Right atrium auricular region (tissue), 2 donors: Measurements from ENCODE around the gene NLRC4. TPM values are rescaled to one million over a fixed set of nuclear protein-coding genes. Genes with fewer than 3 reads are reported as not detected.

Experiments used
- DNase-seq: peaks from one replicate; pipeline ENCODE4 v3.0.0-alpha.2; 2019; ENCODE audit warnings: low spot score
- H3K27ac ChIP-seq, 2 donors: fragments of 200-600 bp; sonication (generic); 1 replicate in 1 of 2; 2 replicates in 1 of 2; pipeline ENCODE4 v1.5.1; 2016 to 2019
- H3K27me3 ChIP-seq, 2 donors: fragments of 200-600 bp; sonication (generic); one replicate each; pipeline versions ENCODE4 v1.5.1 to v1.6.0; 2017 to 2019
- H3K36me3 ChIP-seq: fragments of 200-600 bp; sonication (generic); one replicate; pipeline ENCODE4 v1.5.1; 2016
- H3K4me1 ChIP-seq, 2 donors: fragments of 200-600 bp; sonication (generic); one replicate each; pipeline versions ENCODE4 v1.5.1 to v1.6.0; 2017 to 2019
- H3K4me3 ChIP-seq, 2 donors: fragments of 200-600 bp; sonication (generic); 1 replicate in 1 of 2; 2 replicates in 1 of 2; pipeline ENCODE4 v1.5.1; 2017 to 2019; ENCODE audit warnings: mild to moderate bottlenecking in 1 of 2, moderate library complexity in 1 of 2
- H3K9me3 ChIP-seq, 2 donors: fragments of 200-600 bp; sonication (generic); one replicate each; pipeline ENCODE4 v1.5.1; 2019
- CTCF ChIP-seq, 2 donors: fragments of 200-600 bp; sonication (generic); IDR thresholded peaks; one replicate each; pipeline ENCODE4 v1.5.1; 2019; ENCODE audit warnings: antibody characterized with exemption in 2 of 2
- total RNA-seq, 2 donors: library from RNA; depleted of rRNA; stranded (reverse); fragments of >200 nt; gene quantifications; one replicate each; pipeline ENCODE4 v1.1.0, GENCODE V29; 2016

NLRC4 gene
- total RNA-seq, 2 donors from 2014 or later: 0.15 to 1.3 TPM

DNA sequence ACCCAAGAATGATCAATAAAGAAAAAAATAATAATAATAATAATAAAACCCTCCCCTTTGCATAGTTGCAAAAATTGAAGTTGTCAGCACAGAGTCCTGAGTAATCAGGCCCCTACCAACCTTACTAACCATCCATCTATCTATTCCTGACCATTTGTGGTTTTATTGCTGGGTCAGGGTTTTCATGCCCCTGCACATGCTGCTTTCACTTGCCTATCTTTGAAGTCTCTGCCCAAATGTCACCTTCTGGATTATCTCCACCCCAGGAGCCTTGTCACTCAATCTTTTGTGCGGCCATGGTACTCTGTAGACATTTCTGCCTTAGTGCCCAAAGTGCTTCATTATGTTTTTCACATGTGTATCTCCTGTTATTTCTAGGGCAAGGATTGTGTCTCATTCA, 63.9 kb downstream of the NLRC4 start:
- H3K27ac ChIP-seq: no peak overlapping the region
- no peak overlapping the region for H3K4me3 ChIP-seq
- no peaks in the 10 kb centered on the region for H3K9me3 ChIP-seq
- no peaks in the 10 kb centered on the region for H3K27me3 ChIP-seq
- no peak for DNase-seq
- TF ChIP-seq CTCF (IDR thresholded peaks at IDR 0.05): no peak
- H3K4me1 ChIP-seq: no peaks in the 10 kb centered on the region
- H3K36me3 ChIP-seq: peaks cover 29% of the 10 kb centered on the region

DNA sequence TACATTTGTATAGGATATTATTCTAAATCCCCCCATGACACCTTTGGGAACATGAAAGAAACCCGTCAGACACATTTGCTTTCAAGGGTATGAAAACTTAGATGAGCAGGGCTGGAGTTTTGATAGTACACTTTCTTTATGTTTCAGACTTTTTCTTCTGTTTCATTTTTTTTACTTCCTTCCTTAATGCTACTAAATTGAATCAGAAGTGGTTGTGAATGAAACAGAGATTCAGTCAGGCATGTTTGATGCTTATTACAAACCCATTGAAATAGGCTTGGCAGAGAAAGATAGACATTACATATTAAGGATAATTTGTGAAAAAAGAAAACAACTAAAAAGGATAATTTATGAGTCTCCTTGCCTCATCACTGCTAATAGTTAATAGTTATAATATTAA, 72.3 kb downstream of the NLRC4 start:
- no peak overlapping the region for H3K4me3 ChIP-seq
- no peak for TF ChIP-seq CTCF (IDR thresholded peaks at IDR 0.05)

GRCh38 chr2:32189011-32189410, 75.7 kb downstream of the NLRC4 start:
- peaks cover 5% of the 10 kb centered on the region for H3K36me3 ChIP-seq
- no peaks in the 10 kb centered on the region for H3K9me3 ChIP-seq
- no peak overlapping the region for H3K27ac ChIP-seq
- no peak for TF ChIP-seq CTCF (IDR thresholded peaks at IDR 0.05)
- H3K4me3 ChIP-seq: no peak overlapping the region
- no peaks in the 10 kb centered on the region for H3K27me3 ChIP-seq
- H3K4me1 ChIP-seq: no peaks in the 10 kb centered on the region
- DNase-seq: no peak

More for the DNA sequence above, 72.3 kb downstream of the NLRC4 start:
- peaks cover 13% of the 10 kb centered on the region for H3K36me3 ChIP-seq
- H3K4me1 ChIP-seq: no peaks in the 10 kb centered on the region
- no peak overlapping the region for H3K27ac ChIP-seq
- no peaks in the 10 kb centered on the region for H3K9me3 ChIP-seq
- H3K27me3 ChIP-seq: no peaks in the 10 kb centered on the region
- no peak for DNase-seq

DNA sequence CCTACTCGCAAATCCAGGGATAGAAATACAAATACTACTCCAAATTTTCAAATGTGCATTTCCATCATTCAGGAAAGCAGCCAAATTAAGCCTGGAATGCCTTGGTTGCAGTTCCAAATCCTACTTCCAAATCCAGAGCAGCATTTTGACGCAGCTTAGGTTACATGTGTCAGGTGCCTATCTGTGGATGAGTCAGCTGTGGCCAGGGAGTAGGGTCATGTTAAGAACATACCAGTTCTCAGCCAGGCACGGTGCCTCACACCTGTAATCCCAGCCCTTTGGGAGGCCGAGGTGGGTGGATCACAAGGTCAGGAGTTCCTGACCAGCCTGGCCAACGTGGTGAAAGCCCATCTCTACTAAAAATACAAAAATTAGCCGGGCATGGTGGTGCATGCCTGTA, 82.0 kb downstream of the NLRC4 start:
- no peak for DNase-seq
- TF ChIP-seq CTCF (IDR thresholded peaks at IDR 0.05): no peak
- Histone ChIP-seq H3K27ac (no peak overlapping the region), H3K9me3 (no peaks in the 10 kb centered on the region), H3K27me3 (no peaks in the 10 kb centered on the region), H3K36me3 (peaks cover 11% of the 10 kb centered on the region), H3K4me3 (no peak overlapping the region), H3K4me1 (no peaks in the 10 kb centered on the region)

Other genes with a start within 250 kb of the NLRC4 start
- 10 to 100 TPM; 40.8 to 49.8 TPM for gene DPY30, start 225.1 kb downstream of the NLRC4 start, total RNA-seq
- gene SPAST, start 201.3 kb downstream of the NLRC4 start, total RNA-seq: 1 to 10 TPM; 6.7 to 9.0 TPM
- 10 to 100 TPM; 12.0 to 16.2 TPM for gene SLC30A6, start 99.0 kb downstream of the NLRC4 start, total RNA-seq
- gene YIPF4, start 13.0 kb upstream of the NLRC4 start, total RNA-seq: 10 to 100 TPM; 16.0 to 17.8 TPM
- 10 to 100 TPM; 50.4 to 50.6 TPM for gene BIRC6, start 92.1 kb upstream of the NLRC4 start, total RNA-seq